GM12878 (cell line): ENCODE data around the gene SCN4A. TPM values are rescaled to one million over a fixed set of nuclear protein-coding genes. Genes with fewer than 3 reads are reported as not detected.

Source experiments
- ATAC-seq: fragments of 200-7000 bp; cut with Tn5 transposase; 3 replicates; pipeline ENCODE4 v1.9.1; 2020; ENCODE audit warnings: mild to moderate bottlenecking, moderate library complexity
- BruUV-seq: library from RNA; stranded (reverse); fragments of 400-500 nt; replicated peaks from 2 replicates; lab custom pipeline; 2021; lab: Mats Ljungman, UMichigan
- CTCF ChIA-PET: fragments of 300-600 bp; sonication (Branson Sonifier 250); formaldehyde crosslinking; extraction: SDS; loops from one replicate; lab custom pipeline; 2021; ENCODE audit warnings: inconsistent platforms; lab: Yijun Ruan, JAX
- POLR2A ChIA-PET: fragments of 350-600 bp; formaldehyde crosslinking; extraction: SDS; loops from one replicate; lab custom pipeline; 2021; ENCODE audit warnings: inconsistent platforms; lab: Charles Lee
- RAD21 ChIA-PET: fragments of 300-600 bp; sonication (Branson Sonifier 250); formaldehyde crosslinking; loops from one replicate; lab custom pipeline; 2023; ENCODE audit warnings: antibody characterized with exemption; ENCODE audit not compliant: unreplicated experiment; lab: Charles Lee
- SMC1A ChIA-PET: fragments of 300-600 bp; sonication (Branson Sonifier 250); formaldehyde crosslinking; loops from one replicate; lab custom pipeline; 2023; ENCODE audit not compliant: unreplicated experiment, uncharacterized antibody; lab: Charles Lee
- DNase-seq: peaks from one replicate; pipeline ENCODE4 v3.0.0-alpha.2; 2011; ENCODE audit warnings: low read depth, low spot score
- FAIRE-seq: peaks from 3 replicates; lab custom pipeline; 2011; peaks lifted over from hg19 to GRCh38; lab: Jason Lieb, UNC
- H2AFZ ChIP-seq: 2 replicates; pipeline ENCODE4 v1.6.0; 2011; ENCODE audit warnings: low read depth, low read length, control low read depth; ENCODE audit not compliant: control insufficient read depth
- H3K27ac ChIP-seq: 2 replicates; pipeline ENCODE4 v1.5.1; 2011; ENCODE audit warnings: control low read depth; ENCODE audit not compliant: control insufficient read depth, insufficient read depth
- H3K27me3 ChIP-seq, 2 experiments: replicated peaks in 1 of 2; 2 replicates each; pipeline versions ENCODE4 v1.6.0 to v1.6.1; 2011; ENCODE audit warnings: low read length in 1 of 2; ENCODE audit not compliant: control insufficient read depth in 2 of 2, insufficient read depth in 2 of 2
- H3K36me3 ChIP-seq, 2 experiments: 2 replicates each; pipeline ENCODE4 v1.5.1; 2011; ENCODE audit warnings: low read length in 1 of 2; ENCODE audit not compliant: control insufficient read depth in 2 of 2, insufficient read depth in 2 of 2
- H3K4me1 ChIP-seq: 2 replicates; pipeline ENCODE4 v1.6.1; 2011; ENCODE audit warnings: mild to moderate bottlenecking, low read length, moderate library complexity, mixed read lengths; ENCODE audit not compliant: control insufficient read depth, insufficient read depth
- H3K4me2 ChIP-seq: 2 replicates; pipeline ENCODE4 v1.6.0; 2011; ENCODE audit warnings: control low read depth; ENCODE audit not compliant: control insufficient read depth, insufficient read depth
- H3K4me3 ChIP-seq: fragments of 200-600 bp; sonication (generic); 2 replicates; pipeline ENCODE4 v1.5.1; 2016
- H3K79me2 ChIP-seq: 2 replicates; pipeline ENCODE4 v1.6.0; 2011; ENCODE audit warnings: low read length; ENCODE audit not compliant: control insufficient read depth, insufficient read depth
- H3K9ac ChIP-seq: 2 replicates; pipeline ENCODE4 v1.8.0; 2011; ENCODE audit warnings: low read length, control low read depth, mixed read lengths; ENCODE audit not compliant: control insufficient read depth, insufficient read depth
- H3K9me3 ChIP-seq: replicated peaks from 3 replicates; pipeline ENCODE4 v1.5.1; 2011; ENCODE audit warnings: mild to moderate bottlenecking, low read length; ENCODE audit not compliant: control insufficient read depth, insufficient read depth
- H4K20me1 ChIP-seq: 2 replicates; pipeline ENCODE4 v1.6.0; 2011; ENCODE audit not compliant: control insufficient read depth, insufficient read depth
- ELK1 ChIP-seq: IDR thresholded peaks from 2 replicates; pipeline ENCODE4 v1.6.1; 2012; ENCODE audit warnings: low read depth, low read length, improper control_type of control experiment
- FOXM1 ChIP-seq: IDR thresholded peaks from 2 replicates; pipeline ENCODE4 v1.6.1; 2012; ENCODE audit warnings: low read depth, mild to moderate bottlenecking, inconsistent platforms, low read length, moderate library complexity
- JUND ChIP-seq: IDR thresholded peaks from 2 replicates; pipeline ENCODE4 v1.6.1; 2012; ENCODE audit warnings: low read depth, mild to moderate bottlenecking, low read length, improper control_type of control experiment, moderate library complexity
- MLLT1 ChIP-seq: fragments of 450-650 bp; IDR thresholded peaks from 2 replicates; pipeline ENCODE4 v1.6.1; 2016; ENCODE audit warnings: mild to moderate bottlenecking
- MXI1 ChIP-seq: fragments of 150-350 bp; IDR thresholded peaks from 2 replicates; pipeline ENCODE4 v1.6.1; 2011; ENCODE audit warnings: low read depth, mild to moderate bottlenecking, inconsistent platforms, low read length, improper control_type of control experiment
- NR2C2 ChIP-seq: IDR thresholded peaks from 2 replicates; pipeline ENCODE4 v1.6.1; 2011; ENCODE audit warnings: borderline replicate concordance, low read depth; ENCODE audit not compliant: control insufficient read depth, insufficient read length
- SREBF2 ChIP-seq: IDR thresholded peaks from 2 replicates; pipeline ENCODE4 v1.6.1; 2012; ENCODE audit warnings: mild to moderate bottlenecking, low read length
- STAT3 ChIP-seq: IDR thresholded peaks from 2 replicates; pipeline ENCODE4 v1.6.1; 2011; ENCODE audit warnings: low read depth, low read length, improper control_type of control experiment
- TBL1XR1 ChIP-seq: IDR thresholded peaks from 2 replicates; pipeline ENCODE4 v1.6.1; 2012; ENCODE audit warnings: low read depth, low read length, improper control_type of control experiment
- TCF3 ChIP-seq: IDR thresholded peaks from 2 replicates; pipeline ENCODE4 v1.6.1; 2012; ENCODE audit warnings: low read depth, mild to moderate bottlenecking, low read length, borderline replicate concordance; ENCODE audit not compliant: insufficient read depth
- YBX1 ChIP-seq: fragments of 450-650 bp; IDR thresholded peaks from 2 replicates; pipeline ENCODE4 v1.6.1; 2016; ENCODE audit warnings: antibody characterized with exemption
- ZBTB40 ChIP-seq: fragments of 450-650 bp; IDR thresholded peaks from 2 replicates; pipeline ENCODE4 v1.6.1; 2016; ENCODE audit warnings: mild to moderate bottlenecking, moderate library complexity, borderline replicate concordance
- ZNF207 ChIP-seq: fragments of 450-650 bp; IDR thresholded peaks from 2 replicates; pipeline ENCODE4 v1.6.1; 2014; ENCODE audit warnings: antibody characterized with exemption, mild to moderate bottlenecking, borderline replicate concordance
- ZNF384 ChIP-seq: IDR thresholded peaks from 2 replicates; pipeline ENCODE4 v1.6.1; 2012; ENCODE audit warnings: low read depth, mild to moderate bottlenecking, low read length, improper control_type of control experiment, borderline replicate concordance
- WGBS: methylation state at CpG from one replicate; pipeline ENCODE4 v1.1.6; 2016; ENCODE audit warnings: low lambda C conversion rate; ENCODE audit not compliant: insufficient replicate concordance, insufficient coverage; ENCODE audit errors: missing lambda C conversion rate; 5-methylcytosine and 5-hydroxymethylcytosine counted together
- in situ Hi-C: fragments of 300-500 bp; cut with MboI; formaldehyde crosslinking; loops from 9 replicates; pipeline ENCODE4 v1.14.3; 2018; ENCODE audit warnings: mixed read lengths
- intact Hi-C: fragments of 100-400 bp; cut with micrococcal nuclease; formaldehyde crosslinking; loops from one replicate; pipeline ENCODE4 v1.14.2; 2022; ENCODE audit not compliant: unreplicated experiment
- polyA plus RNA-seq, 11 experiments: library from polyadenylated mRNA; depleted of rRNA in 4 of 11; unstranded in 6 of 11; stranded (reverse) in 5 of 11; fragments of >200 nt; fragmentation: Nextera tagmentation in 4 of 11; fragmentation: Illumina TruSeq in 1 of 11; extraction: Ambion mirVana in 4 of 11; extraction: Trizol in 1 of 11; gene quantifications; 1 replicate in 1 of 11; 2 replicates in 10 of 11; pipeline versions ENCODE4 v1.2.1 to v1.2.3, GENCODE V29; 2011 to 2016; ENCODE audit warnings: inconsistent platforms in 2 of 11, missing spikeins in 2 of 11, low read depth in 1 of 11
- total RNA-seq, 4 experiments: library from RNA; depleted of rRNA in 3 of 4; stranded (reverse); fragments of >200 nt in 3 of 4; fragmentation: Illumina TruSeq in 1 of 4; extraction: Trizol in 1 of 4; gene quantifications; 2 replicates each; pipeline versions ENCODE4 v1.2.1 to v1.2.3, GENCODE V29; 2013 to 2021

The SCN4A gene
- total and polyA plus RNA-seq, 10 of the 15 experiments (the other 5 are each of a cell fraction or from before 2014, with no cell fraction given) = under 0.01 to 0.15 (median 0.07) TPM; not detected in 4

GRCh38 chr17:63995626-63996025 is 22.9 kb upstream of the SCN4A start (continued):
- TF ChIP-seq MLLT1 (no peak), SREBF2 (no peak), NR2C2 (no peak), ZNF207 (no peak), ZNF384 (no peak), YBX1 (no peak)

- 18% methylated on average over 3 of the region's 3 CpGs for WGBS
- ATAC-seq (no peak), DNase-seq (no peak), FAIRE-seq (no peak)
- no peak overlapping the region for H2AFZ ChIP-seq
- H3K9me3 ChIP-seq = no peaks in the 10 kb centered on the region
- H3K27me3 ChIP-seq = peaks cover 3 to 7% of the 10 kb centered on the region in 2 experiments
- no peaks in the 10 kb centered on the region for H4K20me1 ChIP-seq
- CTCF ChIA-PET = interaction anchor here (0.9 to 3.0 kb wide), 12 partner anchors 8 to 140 kb away, joined by 3 to 14 read pairs (median 4); partner anchors contain the start of gene GH1
- H3K27ac ChIP-seq = no peak overlapping the region
- RAD21 ChIA-PET = interaction anchor here (0.9 to 1.4 kb wide), 5 partner anchors 26 to 140 kb away, joined by 3 to 5 read pairs (median 4); partner anchors contain the start of gene GH1
- H3K9ac ChIP-seq = no peak overlapping the region
- H3K36me3 ChIP-seq = no peaks in the 10 kb centered on the region
- POLR2A ChIA-PET = no interaction called here
- SMC1A ChIA-PET = interaction anchor here (0.7 to 1.9 kb wide), 10 partner anchors 12 to 155 kb away, joined by 3 to 11 read pairs (median 5); partner anchors contain the start of genes GH1 and ICAM2
- in situ Hi-C loops = no loop called here
- no peak overlapping the region for H3K4me3 ChIP-seq
- peaks cover 4% of the 10 kb centered on the region for H3K4me1 ChIP-seq
- intact Hi-C loops = no loop called here
- no peaks in the 10 kb centered on the region for H3K79me2 ChIP-seq
- no peak overlapping the region for H3K4me2 ChIP-seq
- BruUV-seq = no TSS peak
- TF ChIP-seq MXI1 (no peak), FOXM1 (no peak), ZBTB40 (no peak), STAT3 (no peak), TCF3 (no peak), MLLT1 (no peak), TBL1XR1 (no peak), JUND (no peak), ELK1 (no peak)
Observed at GRCh38 chr17:63993368-63993985, 20.8 kb upstream of the SCN4A start.
